Cerebellar nuclear complex (tissue), 1 donor: ENCODE data around the gene SMIM10L1.

Source experiments
- DNase-seq, 2 experiments: peaks; one replicate each; lab custom pipeline; 2025; lab: John Stamatoyannopoulos, UW

SMIM10L1 gene

GRCh38 chr12:11171145-11171968 lies at the start of gene SMIM10L1:
Gene SMIM10L1 (plus strand): TSS chr12:11171194. CDS start chr12:11171357, 163 bp downstream.
- DNase-seq, result peak; percentile 6 to 49

- no peak for DNase-seq
Measured at GRCh38 chr12:11130382-11130781, 40.6 kb upstream of the SMIM10L1 start.

- no peak for DNase-seq
Measured at GRCh38 chr12:11130999-11131398, 40.0 kb upstream of the SMIM10L1 start.

GRCh38 chr12:11133162-11133561 lies 37.8 kb upstream of the SMIM10L1 start:
- no peak for DNase-seq

DNA sequence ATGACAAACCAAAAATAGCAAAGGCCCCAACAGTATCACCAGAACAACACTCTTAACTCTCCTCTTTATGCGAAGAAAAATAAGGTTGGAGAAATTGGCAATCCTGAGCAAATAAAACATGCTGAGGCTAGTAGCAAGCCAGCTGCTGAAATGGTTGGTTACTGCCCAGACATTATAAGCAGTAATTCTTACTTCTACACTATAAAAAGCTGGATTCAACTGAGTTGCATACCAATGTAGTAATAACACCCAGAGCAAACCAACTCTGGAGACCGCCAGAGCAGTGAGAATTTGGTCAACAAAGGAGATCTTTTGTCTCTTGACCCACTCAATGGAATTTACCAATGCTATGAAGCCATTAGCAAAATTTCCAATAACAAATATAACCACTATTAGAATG lies 37.2 kb upstream of the SMIM10L1 start:
- DNase-seq, result no peak

GRCh38 chr12:11134305-11134704 lies 36.7 kb upstream of the SMIM10L1 start, which contains the start of gene TAS2R30:
Gene TAS2R30 (minus strand): TSS chr12:11134644. CDS start chr12:11134244, 400 bp downstream.
- no peak for DNase-seq

DNA sequence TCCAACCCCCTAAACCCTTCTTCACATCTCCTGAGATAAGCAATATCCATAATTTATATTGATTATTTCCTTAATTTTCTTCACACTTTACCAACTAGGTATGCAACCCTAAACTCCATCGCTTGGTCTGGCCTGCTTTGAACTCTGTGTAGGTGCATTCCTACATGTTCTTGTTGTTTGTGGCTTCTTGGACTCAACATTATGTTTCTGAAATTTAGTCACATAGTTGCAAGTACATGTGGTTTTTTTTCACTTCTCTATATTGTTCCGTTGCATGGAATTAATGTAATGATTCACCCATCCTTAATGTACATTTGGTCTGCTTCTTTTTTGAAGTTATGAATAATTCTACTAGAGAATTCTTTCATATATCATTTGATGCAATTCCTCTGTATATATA lies 34.9 kb upstream of the SMIM10L1 start:
- no peak for DNase-seq

DNA sequence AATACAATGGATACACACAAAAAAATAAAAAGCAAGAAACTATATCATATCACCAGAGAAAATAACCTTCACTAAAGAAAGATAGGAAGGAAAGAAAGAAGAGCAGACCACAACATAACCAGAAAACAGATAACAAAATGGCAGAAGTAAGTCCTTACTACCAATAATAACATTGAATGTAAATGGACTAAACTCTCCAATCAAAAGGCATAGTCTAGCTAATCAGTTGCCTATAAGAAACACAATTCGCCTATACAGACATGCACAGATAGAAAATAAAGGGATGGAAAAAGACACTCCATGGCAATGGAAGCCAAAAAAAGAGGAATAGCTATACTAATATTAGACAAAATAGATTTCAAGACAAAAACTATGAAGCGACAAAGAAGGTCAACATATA lies 27.6 kb upstream of the SMIM10L1 start:
- DNase-seq, result no peak

GRCh38 chr12:11144297-11144696 lies 26.7 kb upstream of the SMIM10L1 start:
- no peak for DNase-seq

DNA sequence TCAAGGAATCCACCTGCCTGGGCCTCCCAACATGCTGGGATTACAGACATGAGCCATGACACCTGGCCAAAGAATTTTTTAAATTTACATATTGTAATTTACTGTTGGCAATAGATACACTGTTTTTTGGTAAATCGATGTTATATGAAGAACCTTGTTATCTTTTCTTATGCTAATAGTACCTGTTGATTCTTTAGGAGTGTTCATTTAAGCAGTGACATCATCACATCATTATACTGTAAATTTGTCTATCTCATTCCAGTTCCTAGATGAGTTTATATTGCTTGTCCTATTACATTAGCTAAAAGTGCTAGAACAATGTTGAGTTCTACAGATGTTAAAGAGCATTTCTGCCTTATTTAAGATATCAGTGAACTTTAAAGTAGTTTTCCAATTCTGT lies 23.6 kb upstream of the SMIM10L1 start:
- DNase-seq, result no peak

DNA sequence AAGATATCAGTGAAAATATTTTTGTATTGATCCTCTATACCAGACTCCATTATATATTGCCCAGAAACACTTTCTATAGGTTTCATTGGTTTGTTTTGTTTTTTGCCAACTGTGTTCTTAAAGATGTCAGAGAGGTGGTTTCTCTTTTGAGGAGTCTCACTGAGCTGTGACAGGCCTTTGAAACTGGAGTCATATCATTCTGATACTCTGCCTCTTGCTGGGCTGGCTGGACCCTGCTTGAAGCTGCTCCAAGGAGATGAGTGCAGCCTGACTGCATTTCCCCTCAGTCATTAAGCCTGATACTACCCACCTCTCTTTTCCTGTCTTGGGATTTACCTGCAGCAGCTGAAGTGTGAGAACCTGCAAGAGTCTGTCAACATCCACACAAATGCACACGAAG lies 20.2 kb upstream of the SMIM10L1 start:
- DNase-seq, result no peak

DNA sequence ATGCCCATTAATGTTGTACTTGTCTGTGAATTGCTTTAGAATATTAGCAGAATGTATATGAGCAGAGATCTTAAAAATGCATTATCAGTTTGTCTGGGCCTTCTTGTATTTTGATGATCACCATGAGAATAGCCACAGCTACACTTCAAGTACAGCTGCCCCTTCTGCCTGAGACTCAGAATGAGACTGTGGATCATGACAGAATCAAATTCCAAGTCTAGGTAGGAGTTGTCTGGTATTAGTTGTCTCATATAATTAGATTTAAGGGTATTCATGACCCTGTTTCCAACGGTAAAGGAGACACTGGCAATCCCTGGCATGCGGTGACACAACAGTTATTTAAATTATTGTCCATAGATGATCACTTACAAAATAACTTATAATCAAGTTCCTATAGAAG lies 18.3 kb upstream of the SMIM10L1 start:
- no peak for DNase-seq

- DNase-seq, result no peak
Measured at GRCh38 chr12:11154400-11154925, 16.5 kb upstream of the SMIM10L1 start.

DNA sequence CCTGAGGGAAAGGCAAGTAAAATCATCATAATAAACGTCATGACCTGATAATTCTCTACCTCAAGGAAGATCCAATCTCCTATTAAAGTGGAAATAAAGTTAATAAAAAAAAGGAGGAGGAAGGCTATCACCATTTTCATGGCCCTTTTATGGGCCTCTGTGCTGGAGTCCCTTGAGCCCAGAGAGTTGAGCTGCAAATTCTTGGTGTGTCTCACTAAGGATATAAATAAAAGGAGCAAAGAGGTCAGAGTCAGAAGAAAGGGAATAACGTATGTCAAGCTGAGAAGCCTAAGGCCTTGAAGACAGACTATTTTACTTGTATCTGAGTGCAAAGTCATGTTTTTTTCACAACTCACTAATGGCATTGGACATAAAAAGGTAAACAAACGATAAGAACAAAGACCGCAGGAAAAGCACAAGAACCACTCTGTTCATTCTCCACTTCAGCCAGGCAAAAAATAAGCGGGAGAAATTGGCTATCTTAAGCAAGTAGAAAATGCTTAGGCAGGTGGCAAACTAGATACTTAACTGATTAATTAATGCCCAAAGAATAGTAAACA lies 12.0 kb upstream of the SMIM10L1 start:
- DNase-seq, result no peak

GRCh38 chr12:11162502-11162901 lies 8.5 kb upstream of the SMIM10L1 start:
- DNase-seq, result no peak

DNA sequence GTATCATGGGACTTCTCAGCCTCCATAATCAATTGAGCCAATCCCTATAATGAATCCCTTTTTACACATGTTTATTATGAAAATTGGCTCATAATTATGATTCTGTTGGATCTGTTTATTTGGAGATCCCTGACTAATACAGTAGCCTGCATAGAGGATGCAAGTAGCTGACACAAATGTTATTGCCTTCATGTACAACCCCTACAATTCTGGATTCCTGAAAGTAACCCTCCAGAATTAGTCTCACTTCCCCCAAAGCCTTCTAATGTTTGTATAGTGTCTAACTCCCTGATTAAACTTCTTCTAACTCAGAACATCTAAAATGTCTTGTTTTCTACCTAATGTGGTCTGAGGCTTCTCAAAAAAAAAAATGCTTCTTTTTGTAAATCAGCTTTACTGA lies 6.6 kb upstream of the SMIM10L1 start:
- no peak for DNase-seq

GRCh38 chr12:11166300-11166699 lies 4.7 kb upstream of the SMIM10L1 start:
- DNase-seq, result no peak

- DNase-seq, result no peak
Measured at GRCh38 chr12:11170810-11171144, 217 bp upstream of the SMIM10L1 start.

DNA sequence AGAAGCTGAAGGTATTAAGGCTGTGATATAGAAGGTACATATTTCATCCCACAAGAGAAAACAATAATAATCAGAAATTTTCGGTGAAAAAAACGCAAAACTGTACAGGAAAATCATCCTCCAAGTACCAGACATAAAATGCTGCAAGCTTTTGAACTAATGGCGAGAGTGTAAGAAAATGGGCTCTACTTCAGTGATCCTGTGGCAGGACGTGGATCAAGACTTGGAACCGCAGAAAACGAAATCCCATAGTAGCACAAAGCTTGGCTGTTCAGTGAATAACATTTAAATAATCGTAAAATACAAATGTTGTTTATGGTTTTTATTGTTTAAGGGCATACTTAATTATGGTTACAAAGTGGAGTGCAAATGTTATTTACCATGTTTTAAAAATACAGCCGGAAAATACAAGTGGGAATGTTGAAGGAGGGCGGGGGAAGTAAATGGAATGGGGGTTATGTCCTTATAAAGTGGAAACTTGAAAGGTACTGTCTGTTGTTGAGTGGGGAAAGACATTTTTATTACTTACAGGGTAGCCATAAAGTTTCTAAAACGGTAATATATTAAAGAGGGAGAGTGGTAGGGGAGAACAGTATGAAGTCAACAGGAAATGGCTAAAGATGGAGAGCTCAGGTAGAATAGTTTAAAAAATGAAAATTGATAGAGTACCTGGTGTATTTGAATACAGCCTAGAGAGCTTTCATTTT lies 1.1 kb downstream of the SMIM10L1 start:
- DNase-seq, result no peak

- no peak for DNase-seq
Measured at GRCh38 chr12:11174022-11174421, 3.0 kb downstream of the SMIM10L1 start.

DNA sequence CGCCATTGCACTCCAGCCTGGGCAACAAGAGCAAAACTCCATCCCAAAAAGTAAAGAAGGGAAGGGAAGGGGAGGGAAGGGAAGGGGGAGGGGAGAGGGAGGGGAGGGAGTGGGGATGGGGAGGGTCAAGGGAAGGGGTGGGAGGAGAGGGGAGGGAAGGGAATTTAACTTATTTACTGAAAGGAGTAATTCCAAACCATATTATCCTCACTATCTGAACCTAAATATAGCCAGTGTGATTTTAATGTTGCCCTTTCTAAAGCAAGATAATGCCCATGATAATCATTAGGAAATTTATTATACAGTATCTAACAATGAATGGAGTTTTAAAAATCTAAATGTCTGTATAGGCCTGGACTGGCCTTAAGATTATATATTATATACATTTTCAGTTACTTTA lies 7.3 kb downstream of the SMIM10L1 start:
- no peak for DNase-seq

- no peak for DNase-seq
Measured at GRCh38 chr12:11182529-11182928, 11.5 kb downstream of the SMIM10L1 start.

DNA sequence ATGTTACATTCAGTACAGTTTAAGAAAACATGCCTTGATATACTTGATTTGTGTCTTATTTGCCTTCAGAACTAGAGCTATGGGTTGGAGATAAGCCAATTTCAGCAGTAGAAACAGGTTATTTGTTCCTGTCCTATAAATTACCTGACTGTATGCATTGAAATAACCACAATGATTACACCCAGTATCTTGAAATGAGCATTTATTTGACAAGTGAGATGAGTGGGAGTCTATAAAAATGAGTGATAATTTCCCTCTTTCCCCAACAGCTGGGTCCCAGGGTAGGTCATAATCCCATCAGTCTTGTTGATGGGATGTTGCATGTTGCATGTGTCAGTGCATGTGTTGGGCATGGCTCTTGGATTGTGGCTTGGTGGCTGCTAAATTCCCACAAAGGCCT lies 12.0 kb downstream of the SMIM10L1 start:
- DNase-seq, result no peak
